T-cell (primary cell): ENCODE measurements around the gene MYH6. TPM values are rescaled to one million over a fixed set of nuclear protein-coding genes. Genes with fewer than 3 reads are reported as not detected.
A peak's percentile ranks its signal among the peaks of the same experiment; 100 is the strongest.
"Not testable (repeated sequence)": the region's sequence is repeated elsewhere in the genome, so short reads cannot be mapped to it uniquely, and the experiment has no call there.

Experiments used
- ATAC-seq, 4 experiments: fragments of 200-7000 bp in 3 of 4; fragments of 150-1000 bp in 1 of 4; cut with Tn5 transposase; replicated peaks in 1 of 4; 1 replicate in 3 of 4; 2 replicates in 1 of 4; pipeline ENCODE4 v1.10.0; 2021; ENCODE audit warnings: moderate library complexity in 3 of 4, mild to moderate bottlenecking in 2 of 4, moderate number of reproducible peaks in 1 of 4
- CTCF ChIA-PET, 2 donors: fragments of 300-600 bp; sonication (Branson Sonifier 250); formaldehyde crosslinking; loops; one replicate each; lab custom pipeline; 2022; ENCODE audit warnings: antibody characterized with exemption in 2 of 2; lab: Charles Lee
- POLR2A ChIA-PET, 2 donors: fragments of 300-600 bp; sonication (Branson Sonifier 250); formaldehyde crosslinking; loops; one replicate each; lab custom pipeline; 2022; ENCODE audit warnings: antibody characterized with exemption in 2 of 2; lab: Charles Lee
- DNase-seq, 35 experiments: peaks; one replicate each; pipeline versions ENCODE4 v3.0.0 to v3.0.0-alpha.2; 2013 to 2023
- H3K27ac ChIP-seq: one replicate; pipeline ENCODE4 v1.5.1; 2013; ENCODE audit warnings: low read length
- H3K27me3 ChIP-seq, 2 experiments: replicated peaks in 1 of 2; 1 replicate in 1 of 2; 2 replicates in 1 of 2; pipeline versions ENCODE4 v1.6.1 to v1.7.0; 2013; ENCODE audit warnings: low read length in 1 of 2, mixed read lengths in 1 of 2; ENCODE audit not compliant: control insufficient read depth in 2 of 2, insufficient read depth in 2 of 2; ENCODE audit errors: extremely low read depth in 1 of 2
- H3K36me3 ChIP-seq, 2 donors: 1 replicate in 1 of 2; 2 replicates in 1 of 2; pipeline versions ENCODE4 v1.6.1 to v1.7.0; 2013; ENCODE audit warnings: low read length in 1 of 2; ENCODE audit not compliant: control insufficient read depth in 2 of 2, insufficient read depth in 1 of 2; ENCODE audit errors: extremely low read depth in 1 of 2
- H3K4me1 ChIP-seq, 2 experiments: 1 replicate in 1 of 2; 2 replicates in 1 of 2; pipeline versions ENCODE4 v1.6.1 to v1.7.0; 2013; ENCODE audit warnings: low read length in 2 of 2, mixed read lengths in 1 of 2; ENCODE audit not compliant: insufficient read depth in 2 of 2, control insufficient read depth in 1 of 2; ENCODE audit errors: extremely low read depth in 1 of 2
- H3K4me3 ChIP-seq, 2 donors: 1 replicate in 1 of 2; 2 replicates in 1 of 2; pipeline versions ENCODE4 v1.5.1 to v1.7.0; 2013; ENCODE audit warnings: mild to moderate bottlenecking in 2 of 2, low read length in 1 of 2, moderate library complexity in 1 of 2; ENCODE audit not compliant: control insufficient read depth in 1 of 2; ENCODE audit errors: extremely low read depth in 1 of 2
- H3K9me3 ChIP-seq: 2 replicates; pipeline ENCODE4 v1.7.0; 2013
- H3K27ac Mint-ChIP-seq, 2 donors: one replicate each; pipeline ENCODE4 v1.8.0; 2020 to 2021; ENCODE audit warnings: mild to moderate bottlenecking in 2 of 2, mixed read lengths in 2 of 2
- H3K27me3 Mint-ChIP-seq, 2 donors: one replicate each; pipeline ENCODE4 v1.8.0; 2021 to 2022; ENCODE audit warnings: mixed read lengths in 2 of 2
- H3K36me3 Mint-ChIP-seq: one replicate; pipeline ENCODE4 v1.8.0; 2021; ENCODE audit warnings: mixed read lengths
- H3K4me1 Mint-ChIP-seq, 3 donors: one replicate each; pipeline ENCODE4 v1.8.0; 2020 to 2022; ENCODE audit warnings: mixed read lengths in 3 of 3, mild to moderate bottlenecking in 1 of 3
- H3K4me3 Mint-ChIP-seq, 3 donors: one replicate each; pipeline ENCODE4 v1.8.0; 2020 to 2022; ENCODE audit warnings: mild to moderate bottlenecking in 3 of 3, mixed read lengths in 3 of 3, moderate library complexity in 3 of 3
- H3K9me3 Mint-ChIP-seq, 3 donors: one replicate each; pipeline ENCODE4 v1.8.0; 2020 to 2022; ENCODE audit warnings: mixed read lengths in 3 of 3
- WGBS: methylation state at CpG from one replicate; pipeline ENCODE4 v1.1.5; 2013; ENCODE audit warnings: missing lambda C conversion rate; ENCODE audit not compliant: insufficient coverage; 5-methylcytosine and 5-hydroxymethylcytosine counted together
- total RNA-seq, 35 experiments: library from RNA in 6 of 35; stranded (reverse) in 6 of 35; fragments of 120-200 nt in 1 of 35; gene quantifications; one replicate each; pipeline versions ENCODE4 v1.2.1 to v1.2.4 and lab custom pipeline; 2013 to 2026

Gene MYH6
- total RNA-seq, 5 donors from 2014 or later (not counting 1 experiment from before 2014, with no cell fraction given): not detected

DNA sequence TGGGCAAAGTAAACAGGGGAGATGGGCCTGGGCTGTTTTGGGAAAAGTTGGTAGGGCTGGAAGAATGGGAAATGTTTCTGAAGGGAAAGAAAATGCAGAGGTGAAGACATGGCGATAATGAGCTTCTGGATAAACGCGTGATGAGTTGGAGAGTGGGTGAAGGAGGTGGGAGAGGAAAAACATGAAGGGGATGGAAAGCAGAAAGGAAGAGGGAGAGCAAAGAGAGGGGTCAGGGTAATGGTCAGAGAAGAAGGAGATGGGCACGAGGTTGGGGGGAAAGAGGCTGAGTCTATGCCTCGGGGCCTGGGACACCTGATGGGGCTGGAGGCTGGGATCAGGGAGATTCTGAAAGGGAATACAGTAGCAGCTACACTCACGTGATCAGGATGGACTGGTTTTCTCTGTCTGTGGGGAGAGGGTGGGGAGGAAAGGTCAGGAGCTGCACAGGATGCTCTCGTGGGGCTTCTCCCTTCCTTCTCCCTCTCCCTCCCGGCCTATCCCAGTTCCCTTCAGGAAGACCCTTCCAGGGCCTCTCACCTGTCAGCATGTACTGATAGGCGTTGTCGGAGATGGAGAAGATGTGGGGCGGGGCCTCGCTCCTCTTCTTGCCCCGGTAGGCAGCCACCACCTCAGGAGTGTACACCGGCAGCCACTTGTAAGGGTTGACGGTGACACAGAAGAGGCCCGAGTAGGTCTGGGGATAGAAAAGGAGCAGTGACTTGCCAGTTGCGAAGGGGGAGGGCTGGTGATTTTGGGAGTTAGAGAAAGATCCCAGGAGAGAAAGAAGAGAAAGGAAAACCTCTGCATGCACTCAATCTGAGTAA, 24.2 kb upstream of the MYH6 start:
- ChIA-PET CTCF (interaction anchor here in 1 of 2 donors (0.5 kb wide), 1 partner anchor 288 kb away, joined by 4 read pairs; no protein-coding TSS in a partner anchor), POLR2A (no interaction called here)
- no peaks in the 10 kb centered on the region for H3K9me3 Mint-ChIP-seq
- DNase-seq (peak in 1 of 35 experiments; percentile 11), ATAC-seq (no peak)
- whole genome bisulfite sequencing: 91% methylated on average over 14 of the region's 17 CpGs
- no peaks in the 10 kb centered on the region for H3K36me3 Mint-ChIP-seq
- H3K27me3 ChIP-seq: peaks cover 0 to 20% of the 10 kb centered on the region in 2 experiments
- no peaks in the 10 kb centered on the region for H3K4me1 ChIP-seq
- no peak overlapping the region for H3K4me3 ChIP-seq
- H3K4me1 Mint-ChIP-seq: no peaks in the 10 kb centered on the region
- no peaks in the 10 kb centered on the region for H3K9me3 ChIP-seq
- H3K27ac ChIP-seq: no peak overlapping the region
- no peaks in the 10 kb centered on the region for H3K36me3 ChIP-seq
- no peak overlapping the region for H3K27ac Mint-ChIP-seq
- H3K4me3 Mint-ChIP-seq: no peak overlapping the region
- peaks cover 5 to 10% of the 10 kb centered on the region in 2 donors for H3K27me3 Mint-ChIP-seq

GRCh38 chr14:23431486-23431885, 23.4 kb upstream of the MYH6 start:
- H3K4me3 ChIP-seq: no peak overlapping the region
- H3K9me3 ChIP-seq: no peaks in the 10 kb centered on the region
- Mint-ChIP-seq H3K27me3 (peaks cover 5 to 10% of the 10 kb centered on the region in 2 donors), H3K4me1 (no peaks in the 10 kb centered on the region), H3K9me3 (no peaks in the 10 kb centered on the region), H3K4me3 (no peak overlapping the region), H3K36me3 (no peaks in the 10 kb centered on the region), H3K27ac (no peak overlapping the region)
- no peaks in the 10 kb centered on the region for H3K4me1 ChIP-seq
- no peak overlapping the region for H3K27ac ChIP-seq
- POLR2A ChIA-PET: no interaction called here
- ATAC-seq (no peak), DNase-seq (peak in 1 of 35 experiments; percentile 16)
- peaks cover 0 to 23% of the 10 kb centered on the region in 2 experiments for H3K27me3 ChIP-seq
- WGBS: 84% methylated on average over 8 of the region's 10 CpGs
- CTCF ChIA-PET: no interaction called here
- H3K36me3 ChIP-seq: no peaks in the 10 kb centered on the region

DNA sequence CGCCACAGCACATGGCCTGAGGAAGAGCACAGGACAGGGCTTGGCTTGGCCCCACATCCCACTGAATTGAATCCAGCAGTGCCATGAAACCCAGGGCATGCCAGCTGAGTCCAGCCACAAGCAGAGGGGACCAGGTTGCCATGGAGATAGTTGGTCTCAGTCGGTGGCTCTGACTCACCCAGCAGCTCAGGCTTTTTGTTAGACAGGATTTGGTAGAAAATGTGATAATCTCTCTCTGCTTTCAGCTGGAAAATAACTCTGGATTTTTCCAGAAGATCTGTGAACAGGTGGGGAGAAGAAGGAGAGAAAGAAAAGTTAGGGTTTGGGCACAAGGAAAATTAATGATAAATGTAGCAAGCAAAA, 22.6 kb upstream of the MYH6 start:
- DNase-seq: no peak
- no peak for ATAC-seq
- H3K27ac ChIP-seq: no peak overlapping the region
- Mint-ChIP-seq H3K9me3 (no peaks in the 10 kb centered on the region), H3K27me3 (peaks cover 5 to 10% of the 10 kb centered on the region in 2 donors), H3K27ac (no peak overlapping the region), H3K4me1 (no peaks in the 10 kb centered on the region), H3K36me3 (no peaks in the 10 kb centered on the region), H3K4me3 (no peak overlapping the region)
- ChIA-PET POLR2A (no interaction called here), CTCF (no interaction called here)
- H3K36me3 ChIP-seq: no peaks in the 10 kb centered on the region
- H3K9me3 ChIP-seq: no peaks in the 10 kb centered on the region
- peaks cover 0 to 20% of the 10 kb centered on the region in 2 experiments for H3K27me3 ChIP-seq
- no peaks in the 10 kb centered on the region for H3K4me1 ChIP-seq
- no peak overlapping the region for H3K4me3 ChIP-seq
- 94% methylated on average over 1 of the region's 2 CpGs for WGBS

- H3K4me1 ChIP-seq: no peaks in the 10 kb centered on the region
- CTCF ChIA-PET: no interaction called here
- WGBS: 75% methylated on average over 8 of the region's 10 CpGs
- Mint-ChIP-seq H3K4me3 (no peak overlapping the region), H3K27me3 (peaks cover 5 to 13% of the 10 kb centered on the region in 2 donors), H3K4me1 (no peaks in the 10 kb centered on the region), H3K27ac (no peak overlapping the region), H3K9me3 (no peaks in the 10 kb centered on the region), H3K36me3 (no peaks in the 10 kb centered on the region)
- DNase-seq: no peak
- no peaks in the 10 kb centered on the region for H3K9me3 ChIP-seq
- POLR2A ChIA-PET: no interaction called here
- no peak overlapping the region for H3K4me3 ChIP-seq
- H3K27me3 ChIP-seq: peaks cover 0 to 20% of the 10 kb centered on the region in 2 experiments
- H3K36me3 ChIP-seq: no peaks in the 10 kb centered on the region
- no peak overlapping the region for H3K27ac ChIP-seq
- no peak for ATAC-seq
Measured at GRCh38 chr14:23430016-23430722, 22.1 kb upstream of the MYH6 start.

DNA sequence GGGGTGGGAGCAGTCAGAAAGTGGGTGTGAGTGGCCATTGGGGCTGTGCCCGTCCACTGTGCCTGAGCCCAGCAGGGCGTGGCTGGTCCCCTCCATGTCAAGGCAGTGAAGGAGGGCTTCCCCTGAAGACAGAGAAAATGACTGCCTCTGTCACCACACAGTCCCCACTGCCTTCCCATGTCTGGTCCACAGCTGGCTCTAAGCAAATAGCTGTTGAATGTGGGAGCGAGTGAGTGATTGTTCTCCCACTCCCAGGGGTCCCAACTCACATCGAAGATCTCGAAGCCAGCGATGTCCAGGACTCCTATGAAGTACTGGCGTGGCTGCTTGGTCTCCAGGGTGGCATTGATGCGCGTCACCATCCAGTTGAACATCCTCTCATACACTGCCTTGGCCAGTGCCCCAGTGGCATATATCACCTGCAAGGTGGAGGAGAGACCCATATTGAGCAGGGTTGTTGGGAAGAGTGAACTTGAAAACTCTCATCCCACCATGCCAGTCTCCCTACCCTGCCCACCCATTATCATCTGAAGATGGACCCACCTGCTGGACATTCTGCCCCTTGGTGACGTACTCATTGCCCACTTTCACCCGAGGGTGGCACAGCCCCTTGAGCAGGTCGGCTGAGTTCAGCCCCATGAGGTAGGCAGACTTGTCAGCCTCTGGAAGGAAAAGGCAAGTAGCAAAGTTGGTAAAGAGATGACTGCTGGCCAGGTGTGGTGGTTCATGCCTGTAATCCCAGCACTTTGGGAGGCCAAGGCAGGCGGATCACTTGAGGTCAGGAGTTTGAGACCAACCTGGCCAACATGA, 20.8 kb upstream of the MYH6 start:
- Histone ChIP-seq H3K4me1 (no peaks in the 10 kb centered on the region), H3K36me3 (no peaks in the 10 kb centered on the region), H3K9me3 (no peaks in the 10 kb centered on the region), H3K27me3 (peaks cover 0 to 20% of the 10 kb centered on the region in 2 experiments), H3K4me3 (no peak overlapping the region), H3K27ac (no peak overlapping the region)
- Mint-ChIP-seq H3K36me3 (no peaks in the 10 kb centered on the region), H3K4me1 (no peaks in the 10 kb centered on the region), H3K9me3 (no peaks in the 10 kb centered on the region), H3K27ac (no peak overlapping the region), H3K4me3 (no peak overlapping the region), H3K27me3 (peaks cover 5 to 10% of the 10 kb centered on the region in 2 donors)
- 93% methylated on average over 3 of the region's 13 CpGs for WGBS
- no peak for ATAC-seq
- POLR2A ChIA-PET: no interaction called here
- CTCF ChIA-PET: no interaction called here
- no peak for DNase-seq

DNA sequence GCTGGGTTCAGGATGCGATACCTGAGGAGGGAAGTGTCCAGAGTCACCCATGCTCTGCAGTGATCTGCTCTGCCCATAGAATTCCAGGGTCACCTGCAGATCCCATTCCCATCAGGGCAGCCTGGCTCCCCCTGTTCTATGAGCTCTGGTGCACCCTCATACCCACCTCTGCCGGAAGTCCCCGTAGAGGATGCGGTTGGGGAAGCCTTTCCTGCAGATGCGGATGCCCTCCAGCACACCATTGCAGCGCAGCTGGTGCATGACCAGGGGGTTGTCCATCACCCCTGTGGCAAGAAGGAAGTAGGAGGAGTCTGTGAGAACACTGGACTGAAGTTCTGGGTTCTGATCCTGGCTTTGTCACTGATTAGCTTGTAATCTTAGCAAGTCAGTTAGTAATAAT, 17.7 kb upstream of the MYH6 start:
- H3K4me3 ChIP-seq, DNase-seq, H3K9me3 ChIP-seq, H3K4me1 ChIP-seq, H3K27ac ChIP-seq, H3K9me3 Mint-ChIP-seq, POLR2A ChIA-PET, ATAC-seq, H3K36me3 Mint-ChIP-seq, H3K36me3 ChIP-seq, H3K27me3 Mint-ChIP-seq, H3K4me3 Mint-ChIP-seq, H3K4me1 Mint-ChIP-seq, CTCF ChIA-PET, H3K27ac Mint-ChIP-seq: not testable (repeated sequence)
- 80% methylated on average over 4 of the region's 6 CpGs for WGBS
- peaks cover 0 to 21% of the 10 kb centered on the region in 2 experiments for H3K27me3 ChIP-seq
